Measurements from ENCODE around the gene PPP1R9B. TPM values are rescaled to one million over a fixed set of nuclear protein-coding genes. Genes with fewer than 3 reads are reported as not detected.

Gene PPP1R9B
- total RNA-seq, 1 experiment from 2014 or later = 69.4 TPM

DNA sequence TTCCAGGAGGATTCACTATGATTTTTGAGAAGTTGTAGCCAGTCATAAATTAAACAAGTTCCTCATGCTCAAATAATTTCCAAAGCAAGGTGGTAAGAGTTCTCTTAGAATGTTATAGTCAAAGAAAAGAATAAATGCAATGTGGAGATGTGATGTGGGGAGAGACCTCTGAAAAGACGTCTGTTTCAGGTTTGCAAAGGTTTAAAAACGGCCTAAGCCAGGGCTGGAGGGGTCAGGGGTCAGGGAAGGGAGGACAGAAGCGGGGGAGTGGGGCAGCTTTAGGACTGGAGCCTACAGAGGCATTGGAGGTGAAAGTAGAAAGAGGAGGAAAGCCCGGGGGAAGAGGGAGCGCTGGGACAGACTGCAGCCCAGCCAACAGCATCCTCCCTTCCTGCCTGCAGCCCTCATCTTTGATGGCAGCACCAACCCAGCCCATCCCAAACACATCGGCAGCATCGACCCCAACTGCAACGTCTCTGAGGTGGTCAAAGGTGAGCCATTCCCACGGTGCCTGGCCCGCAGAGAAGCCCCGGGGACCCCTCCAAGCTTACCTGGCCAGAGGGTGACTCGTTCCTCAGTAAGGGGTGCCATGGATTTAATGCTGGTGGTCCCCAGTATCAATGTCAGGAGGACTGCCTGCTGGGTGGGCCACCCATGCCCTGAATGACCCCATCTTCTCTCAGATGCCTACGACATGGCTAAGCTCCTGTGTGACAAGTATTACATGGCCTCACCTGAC lies 43.9 kb downstream of the PPP1R9B start:
- H3K36me3 ChIP-seq = peaks cover 21% of the 10 kb centered on the region
- H3K27me3 ChIP-seq (replicated peaks) = no peaks in the 10 kb centered on the region
- H3K4me3 ChIP-seq = no peak overlapping the region
- no peaks in the 10 kb centered on the region for H3K9me3 ChIP-seq (replicated peaks)
- peaks cover 12% of the 10 kb centered on the region for H3K4me1 ChIP-seq (replicated peaks)
- DNase-seq (ENCODE audit: low read depth in 1 of 2, low spot score in 2 of 2) = no peak
- H3K27ac ChIP-seq = no peak overlapping the region

GRCh38 chr17:50105811-50106210 lies 44.7 kb downstream of the PPP1R9B start:
- H3K27ac ChIP-seq = no peak overlapping the region
- DNase-seq (ENCODE audit: low read depth in 1 of 2, low spot score in 2 of 2) = no peak

GRCh38 chr17:50103941-50104340 lies 46.5 kb downstream of the PPP1R9B start:
- DNase-seq (ENCODE audit: low read depth in 1 of 2, low spot score in 2 of 2) = no peak
- no peaks in the 10 kb centered on the region for H3K9me3 ChIP-seq (replicated peaks)
- no peaks in the 10 kb centered on the region for H3K27me3 ChIP-seq (replicated peaks)
- no peak overlapping the region for H3K4me3 ChIP-seq
- H3K27ac ChIP-seq = no peak overlapping the region
- peaks cover 6% of the 10 kb centered on the region; the same call in 1 of the 2 replicates for H3K4me1 ChIP-seq (replicated peaks)
- H3K36me3 ChIP-seq = peaks cover 25% of the 10 kb centered on the region

More at GRCh38 chr17:50105811-50106210, 44.7 kb downstream of the PPP1R9B start:
- Histone ChIP-seq H3K36me3 (peaks cover 22% of the 10 kb centered on the region), H3K4me1 (replicated peaks) (peaks cover 6% of the 10 kb centered on the region; the same call in 1 of the 2 replicates), H3K9me3 (replicated peaks) (no peaks in the 10 kb centered on the region), H3K27me3 (replicated peaks) (no peaks in the 10 kb centered on the region), H3K4me3 (no peak overlapping the region)

GRCh38 chr17:50103252-50103651 lies 47.2 kb downstream of the PPP1R9B start:
- no peak overlapping the region for H3K4me3 ChIP-seq
- peaks cover 6% of the 10 kb centered on the region; the same call in 1 of the 2 replicates for H3K4me1 ChIP-seq (replicated peaks)
- H3K36me3 ChIP-seq = peaks cover 25% of the 10 kb centered on the region
- DNase-seq (ENCODE audit: low read depth in 1 of 2, low spot score in 2 of 2) = no peak
- H3K9me3 ChIP-seq (replicated peaks) = no peaks in the 10 kb centered on the region
- no peak overlapping the region for H3K27ac ChIP-seq
- H3K27me3 ChIP-seq (replicated peaks) = no peaks in the 10 kb centered on the region

DNA sequence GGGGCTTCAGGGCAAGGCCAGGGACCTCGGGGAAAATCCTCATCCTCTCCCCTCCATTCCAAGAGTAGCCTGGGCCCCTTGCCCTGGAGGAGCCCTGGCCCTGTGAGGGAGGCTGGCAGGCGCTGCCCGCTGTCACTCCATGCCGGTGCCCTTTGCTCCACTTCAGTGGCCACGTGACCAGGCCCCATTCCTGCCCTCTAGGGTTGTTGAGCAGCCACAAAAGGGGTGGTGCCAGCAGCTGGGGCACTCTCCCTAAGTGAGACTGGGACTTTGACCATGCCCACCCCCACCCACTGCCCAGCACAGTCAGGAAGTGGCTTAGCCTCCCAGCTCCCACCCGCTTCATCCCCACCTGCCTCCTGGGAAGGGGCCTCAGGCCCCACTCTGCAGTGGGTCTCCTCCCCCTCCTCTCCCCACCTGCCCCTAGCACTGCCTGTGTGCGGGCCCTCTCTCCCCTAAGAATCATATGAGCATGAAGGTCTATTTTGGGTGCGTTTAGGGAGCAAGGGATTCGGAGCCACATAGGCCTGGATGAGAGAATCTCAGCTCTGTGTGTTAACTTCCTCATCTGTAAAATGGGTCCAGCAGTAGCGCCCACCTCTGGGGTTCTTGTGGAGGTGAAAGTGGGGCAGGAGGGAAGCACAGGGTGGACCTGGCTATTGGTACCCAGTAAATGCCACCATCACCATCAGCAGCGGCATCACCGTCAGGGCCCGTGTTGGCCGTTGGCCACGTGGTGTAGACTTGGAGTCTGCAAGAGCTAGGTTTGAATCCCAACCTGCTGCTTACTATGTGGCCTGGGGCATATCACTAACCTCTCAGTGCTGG lies 48.1 kb downstream of the PPP1R9B start:
- no peaks in the 10 kb centered on the region for H3K27me3 ChIP-seq (replicated peaks)
- H3K4me1 ChIP-seq (replicated peaks) = no peaks in the 10 kb centered on the region
- H3K9me3 ChIP-seq (replicated peaks) = no peaks in the 10 kb centered on the region
- peaks cover 21% of the 10 kb centered on the region for H3K36me3 ChIP-seq
- no peak overlapping the region for H3K4me3 ChIP-seq
- no peak for DNase-seq (ENCODE audit: low read depth in 1 of 2, low spot score in 2 of 2)
- H3K27ac ChIP-seq = no peak overlapping the region

- DNase-seq (ENCODE audit: low read depth in 1 of 2, low spot score in 2 of 2) = no peak
- Histone ChIP-seq H3K36me3 (peaks cover 21% of the 10 kb centered on the region), H3K27me3 (replicated peaks) (no peaks in the 10 kb centered on the region), H3K9me3 (replicated peaks) (no peaks in the 10 kb centered on the region), H3K27ac (no peak overlapping the region), H3K4me1 (replicated peaks) (no peaks in the 10 kb centered on the region), H3K4me3 (no peak overlapping the region)
These were observed 48.9 kb downstream of the PPP1R9B start for GRCh38 chr17:50101346-50102163.

GRCh38 chr17:50100921-50101345 lies 49.5 kb downstream of the PPP1R9B start:
- no peak for DNase-seq (ENCODE audit: low read depth in 1 of 2, low spot score in 2 of 2)
- no peaks in the 10 kb centered on the region for H3K27me3 ChIP-seq (replicated peaks)
- H3K36me3 ChIP-seq = peaks cover 21% of the 10 kb centered on the region
- peaks cover 3% of the 10 kb centered on the region for H3K4me1 ChIP-seq (replicated peaks)
- no peak overlapping the region for H3K27ac ChIP-seq
- H3K4me3 ChIP-seq = no peak overlapping the region
- no peaks in the 10 kb centered on the region for H3K9me3 ChIP-seq (replicated peaks)

DNA sequence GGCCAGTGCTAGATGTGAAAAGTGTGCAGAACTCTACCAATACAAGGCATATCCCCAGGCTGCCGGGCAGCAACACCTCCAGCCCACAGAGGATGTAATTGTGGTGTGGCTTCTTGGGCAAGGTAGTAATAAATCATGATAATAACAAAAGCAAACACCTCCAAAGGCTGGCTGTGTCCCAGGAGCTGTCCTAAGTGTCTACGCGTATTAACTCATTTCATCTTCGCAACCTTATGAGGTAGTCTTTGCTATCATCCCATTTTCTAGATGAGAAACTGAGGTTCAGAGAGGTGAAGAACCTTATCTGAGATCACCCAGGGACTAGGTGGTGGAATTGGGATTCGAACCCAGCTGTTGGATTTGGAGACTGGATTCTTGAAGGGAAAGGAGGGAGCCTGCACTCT lies 50.0 kb downstream of the PPP1R9B start:
- no peak overlapping the region for H3K27ac ChIP-seq
- no peak overlapping the region for H3K4me3 ChIP-seq
- H3K4me1 ChIP-seq (replicated peaks) = peaks cover 7% of the 10 kb centered on the region
- no peaks in the 10 kb centered on the region for H3K9me3 ChIP-seq (replicated peaks)
- no peak for DNase-seq (ENCODE audit: low read depth in 1 of 2, low spot score in 2 of 2)
- peaks cover 18% of the 10 kb centered on the region for H3K36me3 ChIP-seq
- H3K27me3 ChIP-seq (replicated peaks) = no peaks in the 10 kb centered on the region

GRCh38 chr17:50099003-50099402 lies 51.5 kb downstream of the PPP1R9B start:
- Histone ChIP-seq H3K36me3 (peaks cover 16% of the 10 kb centered on the region), H3K27me3 (replicated peaks) (no peaks in the 10 kb centered on the region), H3K27ac (no peak overlapping the region), H3K4me3 (no peak overlapping the region), H3K4me1 (replicated peaks) (peaks cover 14% of the 10 kb centered on the region), H3K9me3 (replicated peaks) (no peaks in the 10 kb centered on the region)
- DNase-seq (ENCODE audit: low read depth in 1 of 2, low spot score in 2 of 2) = no peak

DNA sequence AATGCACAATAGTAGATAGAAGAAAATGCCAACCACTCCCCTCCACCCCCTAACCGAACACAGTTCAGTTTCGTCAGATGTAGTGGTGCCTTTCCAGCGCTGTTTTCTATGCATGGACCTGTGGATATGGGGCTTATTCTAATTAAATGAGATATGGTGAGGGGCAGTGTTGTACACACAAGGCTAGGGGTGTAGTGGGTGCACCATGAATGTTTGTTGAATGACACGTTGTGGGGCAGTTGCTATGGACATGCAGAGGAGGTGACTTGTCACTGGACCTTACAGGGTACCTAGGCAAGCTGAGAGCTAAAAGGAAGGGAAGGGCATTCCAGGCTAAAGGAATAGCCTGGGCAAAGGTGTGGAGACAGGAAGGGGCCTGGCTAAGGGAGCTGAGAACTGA lies 51.9 kb downstream of the PPP1R9B start:
- Histone ChIP-seq H3K27ac (no peak overlapping the region), H3K36me3 (peaks cover 16% of the 10 kb centered on the region), H3K4me3 (no peak overlapping the region), H3K27me3 (replicated peaks) (no peaks in the 10 kb centered on the region), H3K4me1 (replicated peaks) (peaks cover 14% of the 10 kb centered on the region), H3K9me3 (replicated peaks) (no peaks in the 10 kb centered on the region)
- DNase-seq (ENCODE audit: low read depth in 1 of 2, low spot score in 2 of 2) = no peak

DNA sequence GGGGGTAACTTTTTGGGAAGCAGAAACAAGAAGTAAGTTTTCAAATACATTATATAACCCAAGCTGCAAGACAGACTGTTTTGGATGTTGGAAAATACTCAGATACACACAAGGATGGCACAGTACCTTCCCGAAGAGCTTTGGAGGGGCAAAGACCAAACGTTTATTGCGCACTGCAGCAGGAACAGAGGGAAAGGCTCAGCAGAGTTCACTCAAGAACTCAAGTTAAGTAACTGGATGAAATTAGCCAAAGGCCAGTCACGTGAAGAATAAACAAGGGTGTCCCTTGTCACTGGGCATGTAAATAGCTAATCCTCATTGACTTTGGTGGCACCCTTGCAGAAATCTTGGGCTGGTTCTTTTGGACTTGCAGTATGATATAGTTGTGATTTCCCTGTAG lies 52.6 kb downstream of the PPP1R9B start:
- Histone ChIP-seq H3K27ac (no peak overlapping the region), H3K27me3 (replicated peaks) (no peaks in the 10 kb centered on the region), H3K36me3 (peaks cover 16% of the 10 kb centered on the region), H3K4me3 (no peak overlapping the region), H3K4me1 (replicated peaks) (peaks cover 14% of the 10 kb centered on the region), H3K9me3 (replicated peaks) (no peaks in the 10 kb centered on the region)
- no peak for DNase-seq (ENCODE audit: low read depth in 1 of 2, low spot score in 2 of 2)

DNA sequence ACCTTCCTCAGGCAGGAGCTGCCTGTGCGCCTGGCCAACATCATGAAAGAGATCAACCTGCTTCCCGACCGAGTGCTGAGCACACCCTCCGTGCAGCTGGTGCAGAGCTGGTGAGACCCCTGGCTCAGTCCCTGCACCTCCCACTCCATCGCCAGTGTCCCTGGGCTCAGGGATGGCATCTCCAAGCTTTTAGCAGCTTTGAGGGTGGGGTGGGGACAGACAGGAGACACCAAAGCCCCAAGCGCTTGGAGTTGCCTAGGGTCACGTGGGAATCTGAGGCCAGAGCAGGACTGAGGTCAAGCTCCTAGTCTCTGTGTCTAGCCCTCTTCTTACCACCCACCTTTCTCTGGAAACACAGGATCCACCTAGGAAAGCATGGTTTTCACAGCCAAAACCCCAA lies 53.0 kb downstream of the PPP1R9B start:
- peaks cover 14% of the 10 kb centered on the region for H3K4me1 ChIP-seq (replicated peaks)
- H3K27me3 ChIP-seq (replicated peaks) = no peaks in the 10 kb centered on the region
- H3K27ac ChIP-seq = no peak overlapping the region

GRCh38 chr17:50096758-50097157 lies 53.7 kb downstream of the PPP1R9B start:
- Histone ChIP-seq H3K27ac (no peak overlapping the region), H3K9me3 (replicated peaks) (no peaks in the 10 kb centered on the region), H3K27me3 (replicated peaks) (no peaks in the 10 kb centered on the region), H3K36me3 (peaks cover 16% of the 10 kb centered on the region), H3K4me3 (no peak overlapping the region), H3K4me1 (replicated peaks) (peaks cover 14% of the 10 kb centered on the region)
- no peak for DNase-seq (ENCODE audit: low read depth in 1 of 2, low spot score in 2 of 2)

More for the DNA sequence above, 53.0 kb downstream of the PPP1R9B start:
- no peak overlapping the region for H3K4me3 ChIP-seq
- no peaks in the 10 kb centered on the region for H3K9me3 ChIP-seq (replicated peaks)
- no peak for DNase-seq (ENCODE audit: low read depth in 1 of 2, low spot score in 2 of 2)
- H3K36me3 ChIP-seq = peaks cover 16% of the 10 kb centered on the region
